OCI-LY1 (cell line): ENCODE data around the gene RUVBL2.

Experiments used
- CTCF ChIP-seq: fragments of 200-600 bp; sonication (generic), shearing (Covaris generic); IDR thresholded peaks from 2 replicates; pipeline ENCODE4 v1.5.1; 2017; ENCODE audit warnings: mild to moderate bottlenecking, antibody characterized with exemption, low read length, moderate library complexity, mixed read lengths
- EZH2 ChIP-seq: fragments of 200-600 bp; sonication (generic), shearing (Covaris generic); IDR thresholded peaks from 2 replicates; pipeline ENCODE4 v1.8.0; 2017; ENCODE audit warnings: borderline replicate concordance, mixed run types, mild to moderate bottlenecking, antibody characterized with exemption, low read length, moderate library complexity, mixed read lengths

GRCh38 chr19:48967346-48968178 lies 26.1 kb upstream of the RUVBL2 start:
- TF ChIP-seq CTCF: no peak
- TF ChIP-seq EZH2: no peak
